OCI-LY1 (cell line): ENCODE data around the gene INO80B.

ENCODE experiments used
- H2AFZ ChIP-seq: fragments of 200-600 bp; sonication (generic), shearing (Covaris generic); 2 replicates; pipeline ENCODE4 v1.6.0; 2014; ENCODE audit warnings: antibody characterized with exemption, mild to moderate bottlenecking, low read length
- H3F3A ChIP-seq: fragments of 200-600 bp; sonication (generic), shearing (Covaris generic); 2 replicates; pipeline ENCODE4 v1.6.0; 2014; ENCODE audit warnings: mild to moderate bottlenecking, antibody characterized with exemption, low read length, moderate library complexity; ENCODE audit not compliant: insufficient read depth
- H3K27ac ChIP-seq: fragments of 200-600 bp; sonication (generic); 2 replicates; pipeline ENCODE4 v1.5.1; 2014; ENCODE audit warnings: low read length, mixed run types, mild to moderate bottlenecking, low read depth; ENCODE audit not compliant: poor library complexity, severe bottlenecking
- H3K27me3 ChIP-seq: fragments of 200-600 bp; sonication (generic); 2 replicates; pipeline ENCODE4 v1.6.0; 2014; ENCODE audit warnings: antibody characterized with exemption, mild to moderate bottlenecking, low read length, moderate library complexity; ENCODE audit not compliant: insufficient read depth
- H3K36me3 ChIP-seq: fragments of 200-600 bp; sonication (generic); 2 replicates; pipeline ENCODE4 v1.6.1; 2014; ENCODE audit warnings: mild to moderate bottlenecking, antibody characterized with exemption, low read length, moderate library complexity, mixed read lengths; ENCODE audit not compliant: insufficient read depth
- H3K4me1 ChIP-seq: fragments of 200-600 bp; sonication (generic); 2 replicates; pipeline ENCODE4 v1.5.1; 2014; ENCODE audit warnings: mild to moderate bottlenecking, low read length, moderate library complexity; ENCODE audit not compliant: insufficient read depth, severe bottlenecking
- H3K4me2 ChIP-seq: fragments of 200-600 bp; sonication (generic), shearing (Covaris generic); 2 replicates; pipeline ENCODE4 v1.6.1; 2014; ENCODE audit warnings: low read length
- H3K4me3 ChIP-seq: fragments of 200-600 bp; sonication (generic); 2 replicates; pipeline ENCODE4 v1.5.1; 2014; ENCODE audit warnings: low read length, low read depth, mild to moderate bottlenecking, mixed read lengths; ENCODE audit not compliant: poor library complexity, severe bottlenecking
- H3K79me2 ChIP-seq: fragments of 200-600 bp; shearing (Covaris generic); 2 replicates; pipeline ENCODE4 v1.6.1; 2016; ENCODE audit warnings: mixed run types, low read length, mixed read lengths; ENCODE audit not compliant: insufficient read depth
- H3K9ac ChIP-seq: fragments of 200-600 bp; sonication (generic), shearing (Covaris generic); 2 replicates; pipeline ENCODE4 v1.6.1; 2014; ENCODE audit warnings: mild to moderate bottlenecking, low read length, mixed read lengths
- H3K9me2 ChIP-seq: fragments of 200-600 bp; sonication (generic), shearing (Covaris generic); 2 replicates; pipeline ENCODE4 v1.6.1; 2014; ENCODE audit warnings: low read depth, mild to moderate bottlenecking, low read length, mixed read lengths
- H3K9me3 ChIP-seq: fragments of 200-600 bp; shearing (Covaris generic); 2 replicates; pipeline ENCODE4 v1.6.1; 2014; ENCODE audit warnings: low read length, mixed read lengths
- H4K20me1 ChIP-seq: fragments of 200-600 bp; sonication (generic), shearing (Covaris generic); 2 replicates; pipeline ENCODE4 v1.6.0; 2016; ENCODE audit warnings: mild to moderate bottlenecking, low read length; ENCODE audit not compliant: insufficient read depth
- EZH2 ChIP-seq: fragments of 200-600 bp; sonication (generic), shearing (Covaris generic); IDR thresholded peaks from 2 replicates; pipeline ENCODE4 v1.8.0; 2017; ENCODE audit warnings: borderline replicate concordance, mixed run types, mild to moderate bottlenecking, antibody characterized with exemption, low read length, moderate library complexity, mixed read lengths
- TF ChIP-seq, protein P1 (sequence below): fragments of 200-600 bp; sonication (generic), shearing (Covaris generic); IDR thresholded peaks from 2 replicates; pipeline ENCODE4 v1.5.1; 2017; ENCODE audit warnings: mild to moderate bottlenecking, antibody characterized with exemption, low read length, moderate library complexity, mixed read lengths

Gene INO80B

GRCh38 chr2:74439803-74440377, 15.0 kb upstream of the INO80B start:
- Histone ChIP-seq H3K4me2 (peak overlapping the region; percentile 25; the same call in 1 of the 2 replicates), H3K27me3 (peaks cover 12% of the 10 kb centered on the region; the same call in 1 of the 2 replicates), H3K4me1 (peaks cover 25% of the 10 kb centered on the region), H3K36me3 (no peaks in the 10 kb centered on the region), H3K79me2 (no peaks in the 10 kb centered on the region), H3K27ac (no peak overlapping the region), H3K4me3 (no peak overlapping the region), H2AFZ (no peak overlapping the region), H3K9me3 (no peaks in the 10 kb centered on the region), H3K9me2 (no peaks in the 10 kb centered on the region), H3K9ac (no peak overlapping the region), H3F3A (no peaks in the 10 kb centered on the region), H4K20me1 (no peaks in the 10 kb centered on the region)
- no peak for TF ChIP-seq EZH2
- TF ChIP-seq, protein P1, sequence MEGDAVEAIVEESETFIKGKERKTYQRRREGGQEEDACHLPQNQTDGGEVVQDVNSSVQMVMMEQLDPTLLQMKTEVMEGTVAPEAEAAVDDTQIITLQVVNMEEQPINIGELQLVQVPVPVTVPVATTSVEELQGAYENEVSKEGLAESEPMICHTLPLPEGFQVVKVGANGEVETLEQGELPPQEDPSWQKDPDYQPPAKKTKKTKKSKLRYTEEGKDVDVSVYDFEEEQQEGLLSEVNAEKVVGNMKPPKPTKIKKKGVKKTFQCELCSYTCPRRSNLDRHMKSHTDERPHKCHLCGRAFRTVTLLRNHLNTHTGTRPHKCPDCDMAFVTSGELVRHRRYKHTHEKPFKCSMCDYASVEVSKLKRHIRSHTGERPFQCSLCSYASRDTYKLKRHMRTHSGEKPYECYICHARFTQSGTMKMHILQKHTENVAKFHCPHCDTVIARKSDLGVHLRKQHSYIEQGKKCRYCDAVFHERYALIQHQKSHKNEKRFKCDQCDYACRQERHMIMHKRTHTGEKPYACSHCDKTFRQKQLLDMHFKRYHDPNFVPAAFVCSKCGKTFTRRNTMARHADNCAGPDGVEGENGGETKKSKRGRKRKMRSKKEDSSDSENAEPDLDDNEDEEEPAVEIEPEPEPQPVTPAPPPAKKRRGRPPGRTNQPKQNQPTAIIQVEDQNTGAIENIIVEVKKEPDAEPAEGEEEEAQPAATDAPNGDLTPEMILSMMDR, result no peak

DNA sequence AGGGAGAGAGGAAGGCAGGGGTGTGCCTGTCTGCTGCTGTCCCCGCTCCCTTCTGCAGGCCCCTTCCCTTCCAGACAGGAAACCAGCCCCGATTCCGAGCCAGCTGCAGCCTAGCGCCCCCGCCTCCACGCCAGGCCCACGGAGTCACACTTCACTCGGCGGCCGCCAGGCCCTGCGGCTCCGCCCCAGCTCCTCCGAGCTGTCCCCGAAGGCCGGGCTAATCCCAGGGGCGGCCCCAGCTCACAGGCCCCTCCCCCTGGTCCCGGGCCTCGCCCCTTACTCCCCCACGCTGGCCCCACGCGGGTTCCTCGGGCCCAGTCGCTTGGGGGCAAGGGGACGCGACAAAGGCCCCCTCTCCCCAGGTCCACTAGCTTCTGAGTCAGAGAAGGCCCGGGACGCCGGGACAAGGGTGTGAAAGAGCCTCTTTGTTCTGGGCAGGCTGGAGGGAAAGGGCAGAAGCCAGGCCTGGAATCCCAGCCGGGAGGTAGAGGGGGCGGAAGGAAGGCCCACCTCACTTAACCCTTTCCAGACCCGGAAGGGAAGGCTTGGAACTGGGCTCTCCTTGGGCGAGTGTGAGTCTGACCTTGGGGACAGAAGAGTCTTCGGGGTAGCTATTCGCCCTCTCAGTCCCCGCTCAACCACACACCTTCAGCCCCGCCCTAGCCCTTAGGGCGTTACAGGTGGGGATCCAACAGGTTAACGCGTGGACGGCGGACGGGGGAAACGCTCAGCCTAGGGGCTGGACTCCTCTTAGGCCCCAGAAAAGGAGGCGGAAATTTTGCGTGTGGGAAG, 14.3 kb upstream of the INO80B start:
- TF ChIP-seq EZH2, result no peak
- TF ChIP-seq, protein P1, result no peak; the same call in 1 of the 2 replicates
- Histone ChIP-seq H2AFZ (no peak overlapping the region), H3K79me2 (no peaks in the 10 kb centered on the region), H3K9me3 (no peaks in the 10 kb centered on the region), H3K27ac (no peak overlapping the region), H3K4me3 (no peak overlapping the region), H3K36me3 (no peaks in the 10 kb centered on the region), H3F3A (no peaks in the 10 kb centered on the region), H4K20me1 (no peaks in the 10 kb centered on the region), H3K9ac (no peak overlapping the region), H3K9me2 (no peaks in the 10 kb centered on the region), H3K27me3 (peaks cover 12% of the 10 kb centered on the region; the same call in 1 of the 2 replicates), H3K4me2 (peak overlapping the region; percentile 25; the same call in 1 of the 2 replicates), H3K4me1 (peaks cover 25% of the 10 kb centered on the region)

- H2AFZ ChIP-seq, result no peak overlapping the region
- H3K9ac ChIP-seq, result no peak overlapping the region
These were observed 13.7 kb upstream of the INO80B start for GRCh38 chr2:74441170-74441689.

More at GRCh38 chr2:74441170-74441689, 13.7 kb upstream of the INO80B start:
- Histone ChIP-seq H3K4me1 (peaks cover 25% of the 10 kb centered on the region), H3K36me3 (no peaks in the 10 kb centered on the region), H4K20me1 (no peaks in the 10 kb centered on the region), H3K4me3 (peak overlapping the region; percentile 32), H3K27ac (no peak overlapping the region), H3K9me3 (no peaks in the 10 kb centered on the region), H3K9me2 (no peaks in the 10 kb centered on the region), H3F3A (no peaks in the 10 kb centered on the region), H3K4me2 (peak overlapping the region; percentile 43), H3K27me3 (peaks cover 12% of the 10 kb centered on the region; the same call in 1 of the 2 replicates), H3K79me2 (no peaks in the 10 kb centered on the region)
- no peak for TF ChIP-seq EZH2
- TF ChIP-seq, protein P1, result no peak
